NCI-H1436 (cell line): ENCODE measurements around the gene PDE8A.

ENCODE experiments used
- DNase-seq: peaks from one replicate; lab custom pipeline; 2025; lab: John Stamatoyannopoulos, UW

The PDE8A gene

DNA sequence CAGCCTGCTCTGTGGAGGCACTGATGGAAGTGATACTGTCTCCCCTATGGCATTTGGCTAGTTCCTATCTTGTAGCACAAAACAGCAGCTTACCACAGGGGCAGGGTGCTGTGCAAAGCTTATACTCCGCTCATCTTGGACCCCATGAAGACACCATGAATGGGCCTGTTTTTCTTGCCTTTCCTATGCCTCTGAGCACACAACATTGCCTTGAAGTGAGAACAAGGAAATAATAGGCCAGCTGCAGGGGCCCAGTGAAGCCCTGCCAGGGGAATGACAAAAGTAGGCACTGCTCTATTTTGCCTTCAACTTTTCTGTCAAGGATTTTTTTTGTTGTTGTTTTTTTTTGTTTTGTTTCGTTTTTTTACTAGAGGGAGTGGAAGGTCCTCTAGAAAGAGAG, 110.3 kb downstream of the PDE8A start:
- DNase-seq: no peak

DNA sequence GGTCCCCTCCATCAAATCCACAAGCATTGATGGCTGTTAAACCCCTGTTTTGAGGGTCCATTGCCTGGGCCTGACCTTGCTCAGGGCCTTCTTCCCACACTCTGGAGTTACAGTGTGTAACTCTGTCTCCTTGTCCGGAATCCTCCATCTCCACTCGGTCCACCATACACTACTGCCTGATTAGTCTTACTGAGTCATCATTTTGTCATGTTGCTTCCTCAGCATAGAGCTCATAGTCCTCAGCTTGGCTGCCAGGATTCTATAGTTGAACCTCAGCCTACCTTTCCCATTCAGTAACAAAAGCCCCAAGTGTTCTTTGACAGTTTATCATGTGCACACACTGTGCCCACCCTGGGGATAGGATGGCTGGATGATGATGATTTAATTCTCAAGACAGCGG, 113.0 kb downstream of the PDE8A start:
- DNase-seq: no peak

GRCh38 chr15:85095566-85095965, 113.9 kb downstream of the PDE8A start:
- no peak for DNase-seq

- DNase-seq: no peak
Measured at GRCh38 chr15:85097250-85097649, 115.6 kb downstream of the PDE8A start.

DNA sequence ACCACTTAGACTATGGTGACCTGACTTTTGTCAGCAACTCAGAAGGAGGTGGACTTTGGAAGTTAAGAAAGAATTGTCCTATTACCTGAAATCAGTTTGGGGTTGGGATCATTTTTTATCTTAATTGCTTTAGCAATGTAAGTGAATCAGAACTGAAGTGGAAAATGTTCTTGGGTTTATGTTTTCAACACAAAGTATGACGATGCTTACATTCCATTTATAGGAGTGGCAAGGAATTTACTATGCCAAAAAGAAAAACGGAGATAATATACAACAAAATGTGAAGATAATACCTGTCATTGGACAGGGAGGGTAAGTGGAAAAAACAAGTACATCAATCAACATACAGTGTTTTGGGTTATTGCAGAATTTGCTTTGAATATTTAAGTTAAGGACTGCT, 116.1 kb downstream of the PDE8A start:
- no peak for DNase-seq

DNA sequence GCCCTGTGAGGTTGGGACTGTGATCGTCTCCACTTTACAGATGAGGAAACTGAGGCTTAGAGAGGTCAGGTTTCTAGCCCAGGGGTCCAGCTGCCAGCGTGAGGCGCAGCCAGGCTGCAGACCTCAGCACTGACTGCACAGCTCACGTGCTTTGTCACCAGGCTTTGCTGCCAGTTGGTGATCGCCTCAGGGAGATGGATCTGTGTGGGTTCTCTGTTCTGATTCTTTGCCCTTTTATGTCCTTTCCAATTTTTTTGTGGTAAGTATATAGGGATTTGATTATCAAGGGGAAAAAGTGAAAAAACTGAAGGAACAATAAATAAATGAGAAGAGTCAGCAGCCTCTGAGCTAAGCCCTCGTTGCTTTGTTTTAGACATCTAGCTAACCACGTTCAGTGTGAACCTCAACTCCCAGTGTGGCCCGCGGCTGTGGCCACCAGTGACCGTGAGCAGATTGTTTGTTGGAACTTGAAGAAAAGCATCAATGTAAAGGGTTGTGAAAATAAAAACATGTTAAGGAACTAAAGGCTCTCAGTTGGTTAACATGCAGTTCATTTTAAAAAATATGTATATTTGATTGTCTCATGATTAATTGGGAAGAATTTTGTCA, 117.6 kb downstream of the PDE8A start:
- DNase-seq: no peak

GRCh38 chr15:85100186-85100937, 118.7 kb downstream of the PDE8A start:
- no peak for DNase-seq

DNA sequence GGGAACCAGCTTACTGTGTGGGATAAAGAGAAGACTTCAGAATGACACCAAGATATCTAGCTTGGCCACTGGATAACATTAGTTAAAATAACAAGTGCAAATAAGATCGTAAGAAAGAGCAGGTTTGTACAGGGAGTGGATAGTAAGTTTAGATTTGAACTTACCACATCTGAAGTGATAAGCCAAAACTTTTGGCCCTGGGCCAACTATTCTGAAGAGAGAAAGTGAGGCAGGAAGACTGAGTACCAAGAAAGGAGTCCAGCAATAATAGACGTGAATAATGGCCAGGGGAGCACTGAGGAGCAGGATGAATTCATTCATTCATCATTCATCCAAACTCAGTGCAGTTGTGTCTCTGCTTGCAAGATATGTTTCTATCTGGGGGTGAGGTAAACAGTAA, 122.9 kb downstream of the PDE8A start:
- DNase-seq: no peak

DNA sequence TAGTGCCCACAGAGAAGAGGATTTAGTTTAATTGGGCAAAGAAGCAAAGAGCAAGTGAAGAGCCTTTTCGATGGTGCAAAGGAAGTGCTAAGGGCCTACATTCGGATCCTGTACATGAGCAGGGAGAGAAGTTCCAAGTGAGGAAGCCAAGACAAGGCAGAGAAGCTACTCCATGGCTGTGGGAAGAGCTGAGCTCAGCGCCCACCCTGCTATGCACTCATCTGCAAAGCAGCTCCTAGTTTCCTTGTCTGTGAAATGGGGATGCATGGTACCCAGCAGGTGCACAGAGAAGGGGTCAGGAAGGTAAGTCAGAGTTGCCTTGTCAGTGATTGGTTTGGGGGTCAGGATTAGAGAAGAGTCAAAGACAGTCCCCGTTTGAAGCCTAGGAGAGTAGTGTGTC, 126.5 kb downstream of the PDE8A start:
- no peak for DNase-seq

- no peak for DNase-seq
Measured at GRCh38 chr15:85109333-85109732, 127.7 kb downstream of the PDE8A start.

DNA sequence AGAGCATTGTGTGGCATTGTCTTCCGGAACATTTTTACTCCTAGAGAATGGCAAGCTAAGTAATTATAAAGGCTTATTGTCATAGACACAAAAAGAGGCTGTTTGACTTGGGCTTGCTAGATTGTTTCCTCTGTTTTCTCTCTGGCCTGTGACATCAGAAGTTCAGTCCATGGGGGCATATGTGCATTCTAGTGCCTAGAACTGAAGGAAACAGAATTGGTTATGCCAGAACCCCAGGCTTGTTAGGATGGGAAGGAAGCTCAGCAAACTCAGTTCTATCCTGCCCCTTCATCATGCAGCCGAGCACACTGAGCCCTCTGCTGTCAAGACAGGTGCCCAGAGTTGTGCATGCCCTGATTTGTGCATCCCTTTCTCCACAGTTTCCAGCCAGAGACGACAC, 131.3 kb downstream of the PDE8A start:
- DNase-seq: no peak

- no peak for DNase-seq
Measured at GRCh38 chr15:85114886-85115285, 133.2 kb downstream of the PDE8A start.

GRCh38 chr15:85116066-85116465, 134.4 kb downstream of the PDE8A start:
- DNase-seq: no peak

GRCh38 chr15:85116494-85116893, 134.8 kb downstream of the PDE8A start:
- DNase-seq: no peak

DNA sequence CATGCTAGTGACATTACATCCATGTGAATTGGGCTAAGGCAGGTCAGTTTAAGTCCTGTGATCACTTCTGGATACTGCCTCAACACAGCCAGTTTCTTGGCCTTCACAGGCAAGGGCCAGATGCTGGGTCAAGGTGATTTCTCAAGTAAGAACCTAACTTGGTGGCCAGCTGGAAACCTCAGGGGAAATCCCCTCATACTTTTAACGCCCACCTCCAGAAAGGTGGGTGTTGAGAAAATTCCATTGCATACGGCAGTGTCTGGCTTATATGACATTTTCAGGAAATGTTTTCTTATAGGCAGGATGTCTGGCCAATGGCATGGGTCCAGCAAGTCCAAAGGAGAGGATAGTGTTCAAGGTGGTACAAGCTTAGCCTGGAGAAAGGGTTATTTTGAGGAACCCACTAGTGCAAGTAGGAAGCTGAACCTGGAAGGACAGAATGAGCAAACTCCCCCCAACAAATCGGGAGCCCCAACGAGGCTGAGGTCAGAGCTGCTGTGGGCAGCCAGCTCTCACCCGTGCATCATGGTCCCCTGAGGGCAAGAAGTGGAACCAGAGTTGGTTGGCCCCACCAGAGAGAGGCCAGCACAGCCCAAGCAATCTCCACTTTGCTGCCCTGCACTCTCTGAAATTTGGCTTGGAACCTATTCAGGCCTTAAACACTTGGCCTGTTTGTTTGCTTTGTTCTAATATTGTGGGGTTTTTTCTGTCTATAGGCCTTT, 135.4 kb downstream of the PDE8A start:
- no peak for DNase-seq

DNA sequence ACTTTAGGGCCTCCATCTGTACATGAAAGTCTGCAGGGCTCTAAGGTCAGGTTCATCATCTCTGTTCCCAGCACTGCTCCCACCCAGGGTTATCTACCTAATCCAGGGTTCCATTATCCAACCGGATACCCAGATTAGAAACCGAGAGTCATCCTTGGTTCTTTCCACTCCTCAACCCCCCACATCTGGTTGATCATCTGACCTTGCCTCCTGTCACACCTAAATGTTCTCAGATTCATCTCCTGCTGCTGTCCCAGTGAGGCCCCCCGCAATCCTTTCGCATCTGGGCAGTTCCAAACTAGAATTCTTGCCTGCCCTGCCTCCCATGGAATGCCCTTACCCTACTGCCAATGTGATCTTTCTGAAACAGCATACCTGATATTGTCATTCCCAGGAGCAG, 136.5 kb downstream of the PDE8A start:
- DNase-seq: no peak

DNA sequence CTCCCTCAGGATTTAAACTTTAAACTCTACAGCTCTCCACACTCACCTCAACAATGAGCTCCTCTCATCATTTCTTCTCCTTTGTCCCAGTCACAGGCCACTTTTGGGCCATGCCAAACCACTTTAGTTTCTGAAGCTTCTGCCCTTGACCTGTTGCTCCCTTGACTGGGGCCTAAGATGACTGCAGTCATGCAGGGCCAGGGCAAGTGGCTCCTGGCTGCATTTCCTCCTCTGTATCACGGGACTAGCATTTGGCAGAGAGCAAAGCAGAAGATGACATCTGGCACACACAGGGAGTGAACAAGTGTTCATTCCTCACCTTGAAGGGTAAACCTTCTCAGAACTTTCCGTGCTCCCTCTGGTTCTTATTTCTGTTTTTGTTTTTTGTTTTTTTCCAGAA, 136.9 kb downstream of the PDE8A start:
- no peak for DNase-seq

- no peak for DNase-seq
Measured at GRCh38 chr15:85120351-85121113, 138.9 kb downstream of the PDE8A start.

GRCh38 chr15:85124173-85124572, 142.5 kb downstream of the PDE8A start:
- no peak for DNase-seq

GRCh38 chr15:85125056-85125661, 143.5 kb downstream of the PDE8A start:
- DNase-seq: no peak

GRCh38 chr15:85128621-85129020, 147.0 kb downstream of the PDE8A start:
- no peak for DNase-seq

- no peak for DNase-seq
Measured at GRCh38 chr15:85129881-85130280, 148.2 kb downstream of the PDE8A start.
